HepG2 (cell line): ENCODE results near the gene NSMCE4A. TPM values are rescaled to one million over a fixed set of nuclear protein-coding genes. Genes with fewer than 3 reads are reported as not detected.

Experiments
- ATAC-seq: fragments of 200-7000 bp; cut with Tn5 transposase; 3 replicates; pipeline ENCODE4 v1.9.1; 2020; ENCODE audit warnings: mild to moderate bottlenecking, moderate library complexity
- BruUV-seq: library from RNA; stranded (reverse); fragments of 400-500 nt; replicated peaks from 2 replicates; lab custom pipeline; 2021; lab: Mats Ljungman, UMichigan
- CTCF ChIA-PET: fragments of 300-600 bp; formaldehyde crosslinking; extraction: SDS; loops from one replicate; lab custom pipeline; 2021; ENCODE audit warnings: low total read pairs, inconsistent platforms, low intra/inter-chr PET ratio; lab: Yijun Ruan, JAX
- POLR2A ChIA-PET: fragments of 350-600 bp; sonication (Branson Sonifier 250); formaldehyde crosslinking; loops from one replicate; lab custom pipeline; 2020; ENCODE audit warnings: antibody characterized with exemption, inconsistent platforms; lab: Yijun Ruan, JAX
- DNase-seq: peaks from one replicate; pipeline ENCODE4 v3.0.0-alpha.2; 2015; ENCODE audit warnings: low spot score
- FAIRE-seq: peaks from 3 replicates; lab custom pipeline; 2011; peaks lifted over from hg19 to GRCh38; lab: Jason Lieb, UNC
- H2AFZ ChIP-seq: one replicate; pipeline ENCODE4 v1.6.1; 2011; ENCODE audit warnings: low read length, inconsistent platforms
- H3K27ac ChIP-seq: fragments of 300-600 bp; 3 replicates; pipeline ENCODE4 v1.8.0; 2011; ENCODE audit warnings: mixed run types, mild to moderate bottlenecking, mixed read lengths, low read length, inconsistent platforms; ENCODE audit not compliant: insufficient read depth; ENCODE audit errors: extremely low read length
- H3K27me3 ChIP-seq, 2 experiments: fragments of 200-600 bp in 1 of 2; 2 replicates in 1 of 2; 3 replicates in 1 of 2; pipeline versions ENCODE4 v1.6.0 to v1.8.0; 2011; ENCODE audit warnings: low read length in 2 of 2, mild to moderate bottlenecking in 2 of 2, moderate library complexity in 2 of 2, inconsistent platforms in 1 of 2; ENCODE audit not compliant: insufficient read depth in 2 of 2, control insufficient read depth in 1 of 2
- H3K36me3 ChIP-seq, 2 experiments: fragments of 200-600 bp in 1 of 2; replicated peaks in 1 of 2; 2 replicates in 1 of 2; 3 replicates in 1 of 2; pipeline versions ENCODE4 v1.5.1 to v1.8.0; 2011; ENCODE audit warnings: low read length in 2 of 2, inconsistent platforms in 1 of 2; ENCODE audit not compliant: insufficient read depth in 2 of 2, control insufficient read depth in 1 of 2
- H3K4me1 ChIP-seq: 2 replicates; pipeline ENCODE4 v1.5.1; 2012; ENCODE audit warnings: low read length, inconsistent platforms; ENCODE audit not compliant: insufficient read depth
- H3K4me2 ChIP-seq: 2 replicates; pipeline ENCODE4 v1.6.0; 2011; ENCODE audit warnings: low read depth, low read length, inconsistent platforms
- H3K4me3 ChIP-seq, 3 experiments: fragments of 200-600 bp in 1 of 3; sonication (generic), shearing (Covaris generic) in 1 of 3; replicated peaks in 1 of 3; 2 replicates each; pipeline ENCODE4 v1.5.1; 2011 to 2016; ENCODE audit warnings: low read length in 3 of 3, inconsistent platforms in 2 of 3, low read depth in 2 of 3, mild to moderate bottlenecking in 2 of 3, control low read depth in 1 of 3, mixed read lengths in 1 of 3; ENCODE audit not compliant: insufficient read depth in 1 of 3
- H3K79me2 ChIP-seq: one replicate; pipeline ENCODE4 v1.6.1; 2011; ENCODE audit warnings: low read length, inconsistent platforms; ENCODE audit not compliant: insufficient read depth
- H3K9ac ChIP-seq: 2 replicates; pipeline ENCODE4 v1.6.0; 2011; ENCODE audit warnings: mild to moderate bottlenecking, low read depth, low read length, inconsistent platforms; ENCODE audit not compliant: insufficient read depth
- H3K9me3 ChIP-seq: 2 replicates; pipeline ENCODE4 v1.5.1; 2012; ENCODE audit warnings: mild to moderate bottlenecking, low read length
- H4K20me1 ChIP-seq: 2 replicates; pipeline ENCODE4 v1.6.0; 2011; ENCODE audit warnings: inconsistent platforms, mild to moderate bottlenecking, low read length, moderate library complexity; ENCODE audit not compliant: insufficient read depth
- AGO2 ChIP-seq: fragments of 200-400 bp; formaldehyde crosslinking; optimal IDR thresholded peaks from 2 replicates; pipeline ENCODE3; 2017; ENCODE audit warnings: mild to moderate bottlenecking, low read depth, low read length, moderate library complexity
- AHR ChIP-seq: IDR thresholded peaks from 2 replicates; pipeline ENCODE4 v1.6.1; 2018; ENCODE audit warnings: missing genetic modification reagents, missing compliant biosample characterization
- ARNTL ChIP-seq: sonication (generic); formaldehyde crosslinking; IDR thresholded peaks from 2 replicates; pipeline ENCODE4 v1.4.0; 2020; ENCODE audit warnings: mild to moderate bottlenecking, missing genetic modification reagents
- DNMT1 ChIP-seq: sonication (generic); formaldehyde crosslinking; IDR thresholded peaks from 2 replicates; pipeline ENCODE4 v1.5.1; 2020; ENCODE audit warnings: mild to moderate bottlenecking, missing genetic modification reagents
- EED ChIP-seq: sonication (generic); formaldehyde crosslinking; IDR thresholded peaks from 2 replicates; pipeline ENCODE4 v1.5.0; 2020; ENCODE audit warnings: mild to moderate bottlenecking, missing genetic modification reagents
- GATA4 ChIP-seq: sonication (generic); IDR thresholded peaks from 2 replicates; pipeline ENCODE4 v1.6.1; 2016; ENCODE audit warnings: antibody characterized with exemption, low read depth, borderline replicate concordance
- JDP2 ChIP-seq: sonication (generic); formaldehyde crosslinking; IDR thresholded peaks from 2 replicates; pipeline ENCODE4 v1.8.1; 2022; ENCODE audit warnings: missing genetic modification reagents, borderline replicate concordance
- NR2C2 ChIP-seq: sonication (generic); formaldehyde crosslinking; IDR thresholded peaks from 2 replicates; pipeline ENCODE4 v1.4.0; 2020; ENCODE audit warnings: missing genetic modification reagents, mild to moderate bottlenecking, moderate library complexity, borderline replicate concordance
- PHF5A ChIP-seq: IDR thresholded peaks from one replicate; pipeline ENCODE4 v1.6.1; 2018; ENCODE audit warnings: low read depth, missing genetic modification reagents; ENCODE audit not compliant: unreplicated experiment
- SUZ12 ChIP-seq: fragments of 150-350 bp; IDR thresholded peaks from 2 replicates; pipeline ENCODE4 v1.6.1; 2014; ENCODE audit warnings: low read depth, low read length
- YY1 ChIP-seq: IDR thresholded peaks from 2 replicates; pipeline ENCODE4 v1.6.1; 2011; ENCODE audit warnings: low read length, low read depth, moderate library complexity, mild to moderate bottlenecking; ENCODE audit not compliant: insufficient read depth, insufficient replicate concordance
- ZC3H13 ChIP-seq: sonication (generic); formaldehyde crosslinking; IDR thresholded peaks from 2 replicates; pipeline ENCODE4 v1.8.1; 2023; ENCODE audit warnings: mild to moderate bottlenecking, missing genetic modification reagents, moderate library complexity
- ZNF10 ChIP-seq: sonication (generic); formaldehyde crosslinking; IDR thresholded peaks from 2 replicates; pipeline ENCODE4 v1.4.0; 2020; ENCODE audit warnings: mild to moderate bottlenecking, low read depth, missing genetic modification reagents, borderline replicate concordance
- ZNF256 ChIP-seq: sonication (generic); formaldehyde crosslinking; conservative IDR thresholded peaks from 2 replicates; pipeline ENCODE4 v1.4.0; 2020; ENCODE audit warnings: missing genetic modification reagents
- ZNF326 ChIP-seq: sonication (generic); formaldehyde crosslinking; IDR thresholded peaks from 2 replicates; pipeline ENCODE4 v1.4.0; 2020; ENCODE audit warnings: missing genetic modification reagents, borderline replicate concordance
- ZNF558 ChIP-seq: sonication (generic); formaldehyde crosslinking; IDR thresholded peaks from 2 replicates; pipeline ENCODE4 v1.9.0; 2022; ENCODE audit warnings: mild to moderate bottlenecking, missing genetic modification reagents, borderline replicate concordance
- ZNF644 ChIP-seq: IDR thresholded peaks from 2 replicates; pipeline ENCODE4 v1.6.1; 2016; ENCODE audit warnings: low read depth
- ZNF678 ChIP-seq: sonication (generic); formaldehyde crosslinking; IDR thresholded peaks from 2 replicates; pipeline ENCODE4 v1.4.0; 2020; ENCODE audit warnings: mild to moderate bottlenecking, missing genetic modification reagents
- WGBS: methylation state at CpG from one replicate; pipeline ENCODE4 v1.1.6; 2017; ENCODE audit warnings: low lambda C conversion rate; 5-methylcytosine and 5-hydroxymethylcytosine counted together
- in situ Hi-C: cut with HindIII; loops from 2 replicates; pipeline ENCODE4 v1.10.0; 2017; ENCODE audit warnings: low pct_unique_long_range_greater_than_20kb; ENCODE audit not compliant: extremely low pct_ligation_motif_present
- intact Hi-C: fragments of 100-400 bp; cut with micrococcal nuclease; formaldehyde crosslinking; loops from one replicate; pipeline ENCODE4 v1.10.0; 2022; ENCODE audit not compliant: unreplicated experiment
- polyA plus RNA-seq, 8 experiments: library from polyadenylated mRNA; depleted of rRNA in 3 of 8; stranded (reverse) in 7 of 8; unstranded in 1 of 8; fragments of >200 nt; fragmentation: Illumina TruSeq in 4 of 8; extraction: Trizol in 4 of 8; gene quantifications; 2 replicates each; pipeline versions ENCODE4 v1.2.1 to v1.2.3, GENCODE V29; 2011 to 2016; ENCODE audit warnings: low read depth in 4 of 8, missing spikeins in 1 of 8, mixed read lengths in 1 of 8; ENCODE audit not compliant: insufficient read depth in 1 of 8
- total RNA-seq, 5 experiments: library from RNA; depleted of rRNA; stranded (reverse); fragments of >200 nt; fragmentation: Illumina TruSeq; extraction: Trizol; gene quantifications; 2 replicates each; pipeline ENCODE4 v1.2.3, GENCODE V29; 2016; ENCODE audit warnings: low read depth in 1 of 5
- TF ChIP-seq, protein P1 (sequence below): sonication (generic); formaldehyde crosslinking; IDR thresholded peaks from 2 replicates; pipeline ENCODE4 v1.5.0; 2020; ENCODE audit warnings: mild to moderate bottlenecking, missing genetic modification reagents
- TF ChIP-seq, protein P2 (sequence below): sonication (generic); formaldehyde crosslinking; IDR thresholded peaks from 2 replicates; pipeline ENCODE4 v1.8.1; 2022; ENCODE audit warnings: low read depth, mild to moderate bottlenecking, missing genetic modification reagents

The NSMCE4A gene
- total and polyA plus RNA-seq, 2 of the 13 experiments (the other 11 are each of a cell fraction or from before 2014, with no cell fraction given): 61.1 to 91.6 TPM

DNA sequence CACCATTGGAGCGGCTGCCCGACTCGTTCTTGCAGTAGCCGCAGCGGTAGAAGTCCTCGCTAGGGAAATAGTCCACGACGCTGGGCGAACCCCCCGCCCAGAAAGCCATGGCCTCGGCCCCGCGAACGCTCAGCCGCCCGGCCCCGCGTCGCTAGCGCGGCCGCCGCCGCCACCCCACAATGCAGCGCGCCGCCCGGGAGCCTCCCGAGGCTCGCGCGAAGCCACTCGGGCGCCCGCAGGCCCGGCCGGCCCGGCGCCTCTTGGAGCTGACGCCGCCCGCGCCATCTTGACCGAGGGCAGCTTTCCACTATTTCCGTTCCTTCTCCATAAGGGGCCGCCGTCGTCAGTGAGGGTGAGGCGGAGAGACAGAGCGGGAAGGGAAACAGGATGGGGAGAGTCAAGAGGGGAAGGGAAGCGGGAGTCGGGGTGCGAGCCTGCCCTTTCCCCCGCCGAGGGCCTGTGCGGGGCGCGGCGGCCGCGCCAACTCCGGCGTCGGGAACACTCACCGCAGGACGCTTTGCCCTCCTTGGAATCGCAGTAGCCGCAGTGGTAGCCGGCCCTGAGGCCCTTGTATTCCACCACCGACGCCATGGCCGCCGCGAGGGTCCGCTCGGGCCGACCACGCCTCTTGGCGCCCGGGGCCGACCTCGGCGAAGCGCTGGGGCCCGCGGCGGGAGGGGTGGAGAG lies 47.0 kb downstream of the NSMCE4A start, which contains the start of gene ATE1:
Gene ATE1, minus strand, starts transcription at position 191 of the 687 bp plus-strand sequence. Its CDS starts 82 bp downstream, at position 109.
- intact Hi-C loops: loop anchor here (5.0 kb wide), 2 partner anchors 124 to 184 kb away; no protein-coding TSS in a partner anchor
- no TSS peak for BruUV-seq
- ATAC-seq: peak; percentile 91
- Histone ChIP-seq H3K9me3 (no peaks in the 10 kb centered on the region), H3K27ac (peak within 1 kb of the TSS; percentile 95), H2AFZ (no peak within 1 kb of the TSS), H3K4me2 (peak within 1 kb of the TSS; percentile 75), H3K4me1 (peaks cover 53% of the 10 kb centered on the region), H3K79me2 (peaks cover 46% of the 10 kb centered on the region), H4K20me1 (no peaks in the 10 kb centered on the region), H3K27me3 (no peaks in the 10 kb centered on the region; a peak in 1 of 5 replicates), H3K9ac (peak within 1 kb of the TSS; percentile 97), H3K4me3 (peak within 1 kb of the TSS; percentile 91 to 98 (median 98)), H3K36me3 (no peaks in the 10 kb centered on the region)
- CTCF ChIA-PET: no interaction called here
- 0% methylated on average over 17 of the region's 87 CpGs for WGBS
- POLR2A ChIA-PET: interaction anchor here (0.6 to 2.7 kb wide), 13 partner anchors 8 to 185 kb away, joined by 3 to 21 read pairs (median 5); partner anchors contain the start of gene NSMCE4A
- DNase-seq: peak; percentile 88
- FAIRE-seq: no peak
- in situ Hi-C loops: no loop called here
- no peak for TF ChIP-seq ZNF10 (CRISPR knock-in tag)
- TF ChIP-seq EED: no peak; the same call in 1 of the 2 replicates
- no peak for TF ChIP-seq ARNTL (CRISPR knock-in tag)
- TF ChIP-seq AHR: 0 out of 2 replicates have a peak, but pooled peaks have one; percentile 29
- no peak for TF ChIP-seq JDP2 (CRISPR knock-in tag)
- TF ChIP-seq ZNF644 (CRISPR knock-in tag): no peak; the same call in 1 of the 2 replicates
- peak; percentile 99 for TF ChIP-seq YY1
- no peak for TF ChIP-seq ZNF256 (CRISPR knock-in tag)
- no peak for TF ChIP-seq ZNF678 (CRISPR knock-in tag)
- TF ChIP-seq DNMT1 (CRISPR knock-in tag): no peak; the same call in 1 of the 2 replicates
- TF ChIP-seq ZC3H13: peak; percentile 71; the same call in 1 of the 2 replicates
- TF ChIP-seq, protein P1, sequence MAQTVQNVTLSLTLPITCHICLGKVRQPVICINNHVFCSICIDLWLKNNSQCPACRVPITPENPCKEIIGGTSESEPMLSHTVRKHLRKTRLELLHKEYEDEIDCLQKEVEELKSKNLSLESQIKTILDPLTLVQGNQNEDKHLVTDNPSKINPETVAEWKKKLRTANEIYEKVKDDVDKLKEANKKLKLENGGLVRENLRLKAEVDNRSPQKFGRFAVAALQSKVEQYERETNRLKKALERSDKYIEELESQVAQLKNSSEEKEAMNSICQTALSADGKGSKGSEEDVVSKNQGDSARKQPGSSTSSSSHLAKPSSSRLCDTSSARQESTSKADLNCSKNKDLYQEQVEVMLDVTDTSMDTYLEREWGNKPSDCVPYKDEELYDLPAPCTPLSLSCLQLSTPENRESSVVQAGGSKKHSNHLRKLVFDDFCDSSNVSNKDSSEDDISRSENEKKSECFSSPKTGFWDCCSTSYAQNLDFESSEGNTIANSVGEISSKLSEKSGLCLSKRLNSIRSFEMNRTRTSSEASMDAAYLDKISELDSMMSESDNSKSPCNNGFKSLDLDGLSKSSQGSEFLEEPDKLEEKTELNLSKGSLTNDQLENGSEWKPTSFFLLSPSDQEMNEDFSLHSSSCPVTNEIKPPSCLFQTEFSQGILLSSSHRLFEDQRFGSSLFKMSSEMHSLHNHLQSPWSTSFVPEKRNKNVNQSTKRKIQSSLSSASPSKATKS (CRISPR knock-in tag): peak; percentile 82; the same call in 1 of the 2 replicates
- peak; percentile 92 for TF ChIP-seq AGO2
- no peak for TF ChIP-seq ZNF326 (CRISPR knock-in tag)
- peak; percentile 77 for TF ChIP-seq NR2C2 (CRISPR knock-in tag)
- peak; percentile 19; the same call in 1 of the 2 replicates for TF ChIP-seq GATA4
- TF ChIP-seq ZNF558: 0 out of 2 replicates have a peak, but pooled peaks have one; percentile 39
- TF ChIP-seq PHF5A: no peak
- TF ChIP-seq, protein P2, sequence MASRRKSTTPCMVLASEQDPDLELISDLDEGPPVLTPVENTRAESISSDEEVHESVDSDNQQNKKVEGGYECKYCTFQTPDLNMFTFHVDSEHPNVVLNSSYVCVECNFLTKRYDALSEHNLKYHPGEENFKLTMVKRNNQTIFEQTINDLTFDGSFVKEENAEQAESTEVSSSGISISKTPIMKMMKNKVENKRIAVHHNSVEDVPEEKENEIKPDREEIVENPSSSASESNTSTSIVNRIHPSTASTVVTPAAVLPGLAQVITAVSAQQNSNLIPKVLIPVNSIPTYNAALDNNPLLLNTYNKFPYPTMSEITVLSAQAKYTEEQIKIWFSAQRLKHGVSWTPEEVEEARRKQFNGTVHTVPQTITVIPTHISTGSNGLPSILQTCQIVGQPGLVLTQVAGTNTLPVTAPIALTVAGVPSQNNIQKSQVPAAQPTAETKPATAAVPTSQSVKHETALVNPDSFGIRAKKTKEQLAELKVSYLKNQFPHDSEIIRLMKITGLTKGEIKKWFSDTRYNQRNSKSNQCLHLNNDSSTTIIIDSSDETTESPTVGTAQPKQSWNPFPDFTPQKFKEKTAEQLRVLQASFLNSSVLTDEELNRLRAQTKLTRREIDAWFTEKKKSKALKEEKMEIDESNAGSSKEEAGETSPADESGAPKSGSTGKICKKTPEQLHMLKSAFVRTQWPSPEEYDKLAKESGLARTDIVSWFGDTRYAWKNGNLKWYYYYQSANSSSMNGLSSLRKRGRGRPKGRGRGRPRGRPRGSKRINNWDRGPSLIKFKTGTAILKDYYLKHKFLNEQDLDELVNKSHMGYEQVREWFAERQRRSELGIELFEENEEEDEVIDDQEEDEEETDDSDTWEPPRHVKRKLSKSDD: peak; percentile 13; the same call in 1 of the 2 replicates
- TF ChIP-seq SUZ12: peak; percentile 34; the same call in 1 of the 2 replicates
